Activated CD4-positive, CD25-positive, alpha-beta regulatory T cell treated with anti-CD3 and anti-CD28 coated beads, Interleukin-2, amount 50 U/mL, for 24 hours (primary cell): ENCODE results near the gene OR2T3.
"Not testable (repeated sequence)": the region's sequence is repeated elsewhere in the genome, so short reads cannot be mapped to it uniquely, and the experiment has no call there.

Experiments
- ATAC-seq, 2 donors: fragments of 150-1000 bp; cut with Tn5 transposase; one replicate each; pipeline ENCODE4 v1.10.0; 2021; ENCODE audit warnings: mild to moderate bottlenecking in 1 of 2, moderate library complexity in 1 of 2

OR2T3 gene

DNA sequence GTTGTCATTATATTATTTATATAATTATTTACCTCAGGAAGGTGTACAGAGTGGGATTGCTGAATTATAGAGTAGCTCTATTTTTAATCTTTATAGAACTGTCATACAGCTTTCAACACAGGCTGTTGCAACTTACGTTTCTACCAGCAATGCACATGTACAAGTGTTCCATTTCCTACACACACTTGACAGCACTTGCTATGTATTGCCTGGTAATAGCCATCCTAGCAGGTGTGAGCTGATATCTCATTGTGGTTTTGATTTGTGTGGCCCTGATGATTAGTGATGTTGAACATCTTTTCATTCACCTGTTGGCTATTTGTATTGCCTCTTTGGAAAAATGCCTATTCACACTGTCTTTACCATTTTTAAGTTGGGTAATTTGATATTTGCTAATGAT is 2.5 kb downstream of the OR2T3 start:
- ATAC-seq, result not testable (repeated sequence)

- peak; percentile 73 to 79 for ATAC-seq
Observed at GRCh38 chr1:248481686-248482579, 8.8 kb downstream of the OR2T3 start.

DNA sequence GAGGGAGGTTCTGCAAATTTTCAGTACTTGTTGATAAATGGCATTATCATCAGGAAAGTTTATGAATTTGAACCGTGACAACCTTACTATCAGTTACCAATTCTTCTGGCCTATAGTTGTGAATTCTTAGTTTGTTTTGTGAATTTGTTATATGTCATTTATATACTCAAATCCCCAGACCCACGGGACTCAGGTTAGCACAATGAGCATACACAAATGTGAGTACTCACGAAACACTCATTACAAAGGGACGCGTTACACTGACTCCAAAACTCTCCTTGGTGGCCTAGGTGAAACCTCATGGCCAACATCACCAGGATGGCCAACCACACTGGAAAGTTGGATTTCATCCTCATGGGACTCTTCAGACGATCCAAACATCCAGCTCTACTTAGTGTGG is 15.1 kb downstream of the OR2T3 start, which contains the start of gene OR2T5:
Gene OR2T5, plus strand, starts transcription at position 301 of the 400 bp plus-strand sequence. Its CDS starts 0 bp downstream, at position 301.
- not testable (repeated sequence) for ATAC-seq

GRCh38 chr1:248496661-248497060 is 23.5 kb downstream of the OR2T3 start:
- ATAC-seq, result not testable (repeated sequence)

- not testable (repeated sequence) for ATAC-seq
Observed at GRCh38 chr1:248500305-248501035, 27.3 kb downstream of the OR2T3 start.

- not testable (repeated sequence) for ATAC-seq
Observed at GRCh38 chr1:248507773-248508172, 34.6 kb downstream of the OR2T3 start, which contains the start of gene OR2G6. OR2G6 (plus strand) TSS chr1:248508073; CDS start chr1:248521647, 13,574 bp downstream.

- ATAC-seq, result not testable (repeated sequence)
Observed at GRCh38 chr1:248510217-248510616, 37.1 kb downstream of the OR2T3 start.

DNA sequence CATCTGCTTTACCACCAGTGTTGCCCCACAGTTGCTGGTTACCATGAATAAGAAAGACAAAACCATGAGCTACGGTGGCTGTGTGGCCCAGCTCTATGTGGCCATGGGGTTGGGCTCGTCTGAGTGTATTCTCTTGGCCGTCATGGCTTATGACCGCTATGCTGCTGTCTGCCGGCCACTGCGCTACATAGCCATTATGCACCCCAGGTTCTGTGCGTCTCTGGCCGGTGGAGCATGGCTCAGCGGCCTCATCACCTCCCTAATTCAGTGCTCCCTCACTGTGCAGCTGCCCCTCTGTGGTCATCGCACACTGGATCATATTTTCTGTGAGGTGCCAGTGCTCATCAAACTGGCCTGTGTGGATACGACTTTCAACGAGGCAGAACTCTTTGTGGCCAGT is 48.7 kb downstream of the OR2T3 start:
- no peak for ATAC-seq
